ENCODE data around the gene DGKD.

GRCh38 chr2:233346930-233347329 is 7.4 kb upstream of the DGKD start:
- TF ChIP-seq POLR2A (IDR thresholded peaks at IDR 0.05) = no peak
- TF ChIP-seq CTCF (IDR thresholded peaks at IDR 0.05) = no peak
- TF ChIP-seq POLR2AphosphoS5 (IDR thresholded peaks at IDR 0.05) = no peak
